Astrocyte of the cerebellum (primary cell): ENCODE measurements around the gene BACH2.

Experiments used
- DNase-seq: peaks from one replicate; pipeline ENCODE4 v3.0.0-alpha.2; 2011; ENCODE audit warnings: low read depth
- H3K4me3 ChIP-seq: 2 replicates; pipeline ENCODE4 v1.5.1; 2011; ENCODE audit warnings: mild to moderate bottlenecking, low read depth, low read length, moderate library complexity
- CTCF ChIP-seq: IDR thresholded peaks from 2 replicates; pipeline ENCODE4 v1.5.1; 2012; ENCODE audit warnings: low read length, low read depth, moderate library complexity, mild to moderate bottlenecking; ENCODE audit errors: missing control alignments
- in situ Hi-C: cut with HindIII; loops from 2 replicates; pipeline ENCODE4 v1.10.0; 2017; ENCODE audit warnings: low sequenced_read_pairs

The BACH2 gene

DNA sequence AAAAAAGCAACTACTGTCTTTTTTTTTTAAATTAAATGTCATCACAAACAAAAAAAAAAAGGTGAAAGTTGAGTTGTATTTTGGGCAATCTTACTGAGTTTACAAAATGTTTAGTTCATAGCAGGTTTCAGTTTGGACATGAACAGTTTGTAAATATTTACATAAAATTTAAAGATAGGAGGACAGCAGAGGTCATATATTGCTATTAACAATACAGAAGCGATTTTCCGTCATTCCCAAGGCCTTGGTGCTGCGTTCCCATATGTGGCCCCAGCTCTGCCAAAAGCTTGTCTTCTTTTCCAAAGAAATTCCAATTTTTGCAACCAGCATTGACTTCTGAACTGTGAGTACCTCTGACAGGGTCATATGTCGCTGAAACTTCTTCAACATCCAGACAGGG lies 5.1 kb downstream of the BACH2 start:
- H3K4me3 ChIP-seq: no peak overlapping the region
- DNase-seq: no peak
- TF ChIP-seq CTCF: no peak
- in situ Hi-C loops: no loop called here

DNA sequence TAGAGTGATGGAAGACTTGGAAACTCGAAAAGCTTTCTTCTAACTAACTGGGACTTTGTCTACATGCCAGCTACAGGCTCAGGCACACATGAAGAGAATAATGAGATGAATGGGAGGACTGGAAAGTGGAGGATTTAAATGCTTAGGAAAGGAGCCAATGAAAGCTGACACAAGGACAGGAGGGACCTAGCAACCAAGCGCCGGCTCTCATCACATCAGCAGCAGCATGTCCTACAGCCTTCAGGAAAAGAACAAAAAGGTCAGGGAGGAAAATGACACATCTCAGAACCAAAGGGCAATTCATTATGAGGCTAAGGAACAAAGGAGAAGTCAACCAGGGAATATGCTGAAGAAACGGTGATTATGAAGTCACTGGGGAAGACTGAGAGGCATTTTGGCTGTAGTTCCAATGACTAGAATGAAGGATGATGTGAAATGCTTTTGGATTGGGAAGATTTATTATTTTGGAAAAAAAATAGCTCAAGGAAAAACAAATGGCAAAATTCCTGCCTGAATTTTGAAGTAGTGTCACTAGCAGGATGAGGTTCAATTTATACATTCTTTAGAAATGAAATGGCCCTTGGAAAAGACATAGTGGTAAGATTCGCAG lies 5.7 kb downstream of the BACH2 start:
- H3K4me3 ChIP-seq: no peak overlapping the region
- in situ Hi-C loops: no loop called here
- no peak for DNase-seq
- TF ChIP-seq CTCF: no peak

- no peak overlapping the region for H3K4me3 ChIP-seq
- in situ Hi-C loops: loop anchor here (5.0 to 10.0 kb wide), 2 partner anchors 77 to 305 kb away; no protein-coding TSS in a partner anchor
- no peak for TF ChIP-seq CTCF
- no peak for DNase-seq
These were observed 6.7 kb downstream of the BACH2 start for GRCh38 chr6:90289902-90290301.

DNA sequence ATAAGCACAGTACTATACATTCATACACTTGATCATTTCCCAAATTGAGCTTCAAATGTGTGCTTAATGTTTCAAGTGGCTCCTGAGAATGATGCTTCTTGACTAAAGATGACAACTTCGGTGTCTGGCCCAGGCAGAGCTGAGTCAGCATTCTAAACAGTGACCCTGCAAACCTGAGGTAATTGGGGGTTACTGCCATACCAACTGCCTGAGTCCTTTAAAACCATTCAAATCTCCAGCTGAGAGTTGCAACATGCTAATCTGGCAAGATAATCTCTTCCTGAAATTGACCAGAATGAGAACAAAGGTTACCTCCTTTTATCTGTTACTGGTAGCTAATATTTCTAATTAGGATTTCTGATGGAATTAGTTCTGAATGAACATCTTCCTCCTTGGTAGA lies 8.2 kb downstream of the BACH2 start:
- in situ Hi-C loops: loop anchor here (5.0 to 10.0 kb wide), 2 partner anchors 79 to 304 kb away; no protein-coding TSS in a partner anchor
- no peak overlapping the region for H3K4me3 ChIP-seq
- no peak for TF ChIP-seq CTCF
- no peak for DNase-seq

- peak; percentile 59 for TF ChIP-seq CTCF
- no peak overlapping the region for H3K4me3 ChIP-seq
- DNase-seq: no peak
- in situ Hi-C loops: loop anchor here (5.0 to 10.0 kb wide), 2 partner anchors 80 to 302 kb away; no protein-coding TSS in a partner anchor
These were observed 9.7 kb downstream of the BACH2 start for GRCh38 chr6:90286884-90287488.

DNA sequence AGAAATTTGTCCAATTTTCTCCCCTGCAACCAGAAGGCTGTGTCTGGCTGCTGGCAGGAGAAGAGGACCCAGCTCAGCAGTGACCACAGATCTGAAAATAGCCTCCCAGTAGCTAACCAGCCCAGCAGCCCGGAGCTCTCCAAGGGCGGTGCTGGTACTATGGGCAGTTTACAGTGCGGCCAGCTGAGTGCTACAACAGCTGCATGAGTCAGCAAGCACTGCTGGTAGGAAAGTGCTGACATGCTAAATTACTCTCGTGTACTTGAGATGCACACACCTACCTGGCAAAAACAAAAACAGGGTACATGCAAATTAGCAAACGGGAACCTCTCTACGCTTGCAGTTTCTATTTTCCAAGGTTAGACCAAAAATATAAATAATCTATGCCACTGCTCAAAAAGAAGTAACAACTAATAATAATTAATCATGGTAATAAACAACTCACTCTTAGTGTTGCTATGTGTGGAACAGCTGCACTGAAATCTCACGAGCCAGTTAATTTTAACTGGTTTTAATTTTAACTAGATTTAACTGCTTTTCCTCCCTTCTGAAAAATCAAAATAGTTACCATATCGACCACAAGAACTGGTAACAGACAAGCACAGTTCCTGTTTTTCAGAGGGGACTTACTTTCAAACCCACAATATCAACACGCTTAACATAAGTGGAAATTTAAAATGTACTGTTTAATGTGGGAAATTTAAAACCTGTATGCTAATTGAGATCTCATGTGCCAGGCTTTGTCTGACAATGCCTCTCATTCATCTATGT lies 10.8 kb downstream of the BACH2 start:
- H3K4me3 ChIP-seq: peak overlapping the region; percentile 28
- in situ Hi-C loops: loop anchor here (5.0 to 10.0 kb wide), 2 partner anchors 82 to 301 kb away; no protein-coding TSS in a partner anchor

More for the DNA sequence above, 10.8 kb downstream of the BACH2 start:
- no peak for TF ChIP-seq CTCF
- DNase-seq: peak; percentile 85
